ENCODE results near the gene USH2A.

DNA sequence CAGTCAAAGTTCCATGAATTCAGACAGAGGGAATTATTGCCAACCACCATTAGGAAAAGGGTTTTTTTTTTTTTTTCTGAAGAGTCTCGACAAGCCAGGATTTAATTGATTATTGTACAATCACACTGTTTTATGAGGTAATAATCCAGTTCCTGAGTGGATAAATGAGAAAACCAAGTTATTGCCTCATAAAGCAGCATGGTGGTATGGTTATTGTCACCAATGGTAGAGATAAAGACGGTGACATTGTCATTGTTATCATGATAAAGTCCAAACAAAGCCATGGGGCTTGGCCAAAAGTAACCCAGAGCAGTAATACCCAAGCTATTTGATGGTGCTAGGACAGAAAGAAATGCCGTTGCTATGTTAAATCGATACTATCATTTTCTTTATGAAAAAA is 232.8 kb downstream of the USH2A start:
- TF ChIP-seq, protein P1, sequence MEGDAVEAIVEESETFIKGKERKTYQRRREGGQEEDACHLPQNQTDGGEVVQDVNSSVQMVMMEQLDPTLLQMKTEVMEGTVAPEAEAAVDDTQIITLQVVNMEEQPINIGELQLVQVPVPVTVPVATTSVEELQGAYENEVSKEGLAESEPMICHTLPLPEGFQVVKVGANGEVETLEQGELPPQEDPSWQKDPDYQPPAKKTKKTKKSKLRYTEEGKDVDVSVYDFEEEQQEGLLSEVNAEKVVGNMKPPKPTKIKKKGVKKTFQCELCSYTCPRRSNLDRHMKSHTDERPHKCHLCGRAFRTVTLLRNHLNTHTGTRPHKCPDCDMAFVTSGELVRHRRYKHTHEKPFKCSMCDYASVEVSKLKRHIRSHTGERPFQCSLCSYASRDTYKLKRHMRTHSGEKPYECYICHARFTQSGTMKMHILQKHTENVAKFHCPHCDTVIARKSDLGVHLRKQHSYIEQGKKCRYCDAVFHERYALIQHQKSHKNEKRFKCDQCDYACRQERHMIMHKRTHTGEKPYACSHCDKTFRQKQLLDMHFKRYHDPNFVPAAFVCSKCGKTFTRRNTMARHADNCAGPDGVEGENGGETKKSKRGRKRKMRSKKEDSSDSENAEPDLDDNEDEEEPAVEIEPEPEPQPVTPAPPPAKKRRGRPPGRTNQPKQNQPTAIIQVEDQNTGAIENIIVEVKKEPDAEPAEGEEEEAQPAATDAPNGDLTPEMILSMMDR (IDR thresholded peaks at IDR 0.05) = no peak
- no peak for TF ChIP-seq POLR2A (IDR thresholded peaks at IDR 0.05)
- no peak for TF ChIP-seq EP300 (IDR thresholded peaks at IDR 0.05)

Data from tibial nerve (tissue), 4 donors.